Measurements from ENCODE around the gene NFIX.

DNA sequence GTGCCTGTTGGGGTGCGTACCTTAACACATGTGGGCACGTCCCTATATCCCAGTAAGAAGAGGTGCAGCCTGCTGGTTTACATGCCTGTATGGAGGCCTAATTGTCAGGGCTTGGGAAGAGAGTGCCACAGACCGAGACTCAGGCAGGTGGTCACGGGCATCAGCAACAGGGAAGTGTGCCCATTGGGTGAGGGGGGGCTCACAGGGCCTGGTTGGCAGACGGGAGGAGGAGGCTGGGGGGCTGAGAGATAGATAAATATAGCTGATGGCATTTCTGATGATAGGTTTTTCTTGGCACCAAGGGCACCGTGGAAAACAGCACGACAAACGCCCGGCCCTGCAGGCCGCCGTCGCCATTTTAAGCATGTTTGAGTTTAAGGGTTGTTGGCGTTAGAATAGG lies 37.6 kb downstream of the NFIX start:
- TF ChIP-seq, protein P1, sequence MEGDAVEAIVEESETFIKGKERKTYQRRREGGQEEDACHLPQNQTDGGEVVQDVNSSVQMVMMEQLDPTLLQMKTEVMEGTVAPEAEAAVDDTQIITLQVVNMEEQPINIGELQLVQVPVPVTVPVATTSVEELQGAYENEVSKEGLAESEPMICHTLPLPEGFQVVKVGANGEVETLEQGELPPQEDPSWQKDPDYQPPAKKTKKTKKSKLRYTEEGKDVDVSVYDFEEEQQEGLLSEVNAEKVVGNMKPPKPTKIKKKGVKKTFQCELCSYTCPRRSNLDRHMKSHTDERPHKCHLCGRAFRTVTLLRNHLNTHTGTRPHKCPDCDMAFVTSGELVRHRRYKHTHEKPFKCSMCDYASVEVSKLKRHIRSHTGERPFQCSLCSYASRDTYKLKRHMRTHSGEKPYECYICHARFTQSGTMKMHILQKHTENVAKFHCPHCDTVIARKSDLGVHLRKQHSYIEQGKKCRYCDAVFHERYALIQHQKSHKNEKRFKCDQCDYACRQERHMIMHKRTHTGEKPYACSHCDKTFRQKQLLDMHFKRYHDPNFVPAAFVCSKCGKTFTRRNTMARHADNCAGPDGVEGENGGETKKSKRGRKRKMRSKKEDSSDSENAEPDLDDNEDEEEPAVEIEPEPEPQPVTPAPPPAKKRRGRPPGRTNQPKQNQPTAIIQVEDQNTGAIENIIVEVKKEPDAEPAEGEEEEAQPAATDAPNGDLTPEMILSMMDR (IDR thresholded peaks at IDR 0.05) = no peak
- TF ChIP-seq POLR2A (IDR thresholded peaks at IDR 0.05; ENCODE audit: low read depth) = no peak
- no peak for TF ChIP-seq EP300 (IDR thresholded peaks at IDR 0.05)
